Panc1 (cell line): ENCODE results near the gene NARS2.

ENCODE experiments used
- POLR2AphosphoS5 ChIP-seq: IDR thresholded peaks from 2 replicates; pipeline ENCODE4 v1.6.1; 2012; ENCODE audit warnings: mild to moderate bottlenecking, low read depth, low read length, moderate library complexity
- TCF7L2 ChIP-seq: IDR thresholded peaks from 2 replicates; pipeline ENCODE4 v1.6.1; 2011; ENCODE audit warnings: mild to moderate bottlenecking, low read depth, low read length, inconsistent platforms
- TF ChIP-seq, protein P1 (sequence below): fragments of 450-650 bp; IDR thresholded peaks from 2 replicates; pipeline ENCODE4 v1.5.1; 2017; ENCODE audit warnings: mild to moderate bottlenecking
- TF ChIP-seq, protein P2 (sequence below), 2 experiments: IDR thresholded peaks; 2 replicates each; pipeline ENCODE4 v1.6.1; 2011 to 2012; ENCODE audit warnings: low read depth in 2 of 2, control low read depth in 1 of 2, low read length in 1 of 2, mild to moderate bottlenecking in 1 of 2, moderate library complexity in 1 of 2; ENCODE audit not compliant: insufficient read depth in 1 of 2

- TF ChIP-seq, protein P1, sequence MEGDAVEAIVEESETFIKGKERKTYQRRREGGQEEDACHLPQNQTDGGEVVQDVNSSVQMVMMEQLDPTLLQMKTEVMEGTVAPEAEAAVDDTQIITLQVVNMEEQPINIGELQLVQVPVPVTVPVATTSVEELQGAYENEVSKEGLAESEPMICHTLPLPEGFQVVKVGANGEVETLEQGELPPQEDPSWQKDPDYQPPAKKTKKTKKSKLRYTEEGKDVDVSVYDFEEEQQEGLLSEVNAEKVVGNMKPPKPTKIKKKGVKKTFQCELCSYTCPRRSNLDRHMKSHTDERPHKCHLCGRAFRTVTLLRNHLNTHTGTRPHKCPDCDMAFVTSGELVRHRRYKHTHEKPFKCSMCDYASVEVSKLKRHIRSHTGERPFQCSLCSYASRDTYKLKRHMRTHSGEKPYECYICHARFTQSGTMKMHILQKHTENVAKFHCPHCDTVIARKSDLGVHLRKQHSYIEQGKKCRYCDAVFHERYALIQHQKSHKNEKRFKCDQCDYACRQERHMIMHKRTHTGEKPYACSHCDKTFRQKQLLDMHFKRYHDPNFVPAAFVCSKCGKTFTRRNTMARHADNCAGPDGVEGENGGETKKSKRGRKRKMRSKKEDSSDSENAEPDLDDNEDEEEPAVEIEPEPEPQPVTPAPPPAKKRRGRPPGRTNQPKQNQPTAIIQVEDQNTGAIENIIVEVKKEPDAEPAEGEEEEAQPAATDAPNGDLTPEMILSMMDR, result no peak
- TF ChIP-seq TCF7L2, result no peak
- TF ChIP-seq, protein P2, sequence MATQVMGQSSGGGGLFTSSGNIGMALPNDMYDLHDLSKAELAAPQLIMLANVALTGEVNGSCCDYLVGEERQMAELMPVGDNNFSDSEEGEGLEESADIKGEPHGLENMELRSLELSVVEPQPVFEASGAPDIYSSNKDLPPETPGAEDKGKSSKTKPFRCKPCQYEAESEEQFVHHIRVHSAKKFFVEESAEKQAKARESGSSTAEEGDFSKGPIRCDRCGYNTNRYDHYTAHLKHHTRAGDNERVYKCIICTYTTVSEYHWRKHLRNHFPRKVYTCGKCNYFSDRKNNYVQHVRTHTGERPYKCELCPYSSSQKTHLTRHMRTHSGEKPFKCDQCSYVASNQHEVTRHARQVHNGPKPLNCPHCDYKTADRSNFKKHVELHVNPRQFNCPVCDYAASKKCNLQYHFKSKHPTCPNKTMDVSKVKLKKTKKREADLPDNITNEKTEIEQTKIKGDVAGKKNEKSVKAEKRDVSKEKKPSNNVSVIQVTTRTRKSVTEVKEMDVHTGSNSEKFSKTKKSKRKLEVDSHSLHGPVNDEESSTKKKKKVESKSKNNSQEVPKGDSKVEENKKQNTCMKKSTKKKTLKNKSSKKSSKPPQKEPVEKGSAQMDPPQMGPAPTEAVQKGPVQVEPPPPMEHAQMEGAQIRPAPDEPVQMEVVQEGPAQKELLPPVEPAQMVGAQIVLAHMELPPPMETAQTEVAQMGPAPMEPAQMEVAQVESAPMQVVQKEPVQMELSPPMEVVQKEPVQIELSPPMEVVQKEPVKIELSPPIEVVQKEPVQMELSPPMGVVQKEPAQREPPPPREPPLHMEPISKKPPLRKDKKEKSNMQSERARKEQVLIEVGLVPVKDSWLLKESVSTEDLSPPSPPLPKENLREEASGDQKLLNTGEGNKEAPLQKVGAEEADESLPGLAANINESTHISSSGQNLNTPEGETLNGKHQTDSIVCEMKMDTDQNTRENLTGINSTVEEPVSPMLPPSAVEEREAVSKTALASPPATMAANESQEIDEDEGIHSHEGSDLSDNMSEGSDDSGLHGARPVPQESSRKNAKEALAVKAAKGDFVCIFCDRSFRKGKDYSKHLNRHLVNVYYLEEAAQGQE (IDR thresholded peaks at IDR 0.05; ENCODE audit: insufficient read depth in 1 of 2, low read depth in 2 of 2, low read length in 1 of 2), result no peak
- no peak for TF ChIP-seq POLR2AphosphoS5
Measured at GRCh38 chr11:78588517-78588916, 13.9 kb upstream of the NARS2 start.
